HG02678 (cell line): ENCODE measurements around the gene HSPBP1.

Experiments used
- ATAC-seq: cut with Tn5 transposase; IDR thresholded peaks from one replicate; pipeline ENCODE4 v1.9.1; 2021; ENCODE audit warnings: mild to moderate bottlenecking, moderate library complexity; ENCODE audit not compliant: unreplicated experiment

HSPBP1 gene

DNA sequence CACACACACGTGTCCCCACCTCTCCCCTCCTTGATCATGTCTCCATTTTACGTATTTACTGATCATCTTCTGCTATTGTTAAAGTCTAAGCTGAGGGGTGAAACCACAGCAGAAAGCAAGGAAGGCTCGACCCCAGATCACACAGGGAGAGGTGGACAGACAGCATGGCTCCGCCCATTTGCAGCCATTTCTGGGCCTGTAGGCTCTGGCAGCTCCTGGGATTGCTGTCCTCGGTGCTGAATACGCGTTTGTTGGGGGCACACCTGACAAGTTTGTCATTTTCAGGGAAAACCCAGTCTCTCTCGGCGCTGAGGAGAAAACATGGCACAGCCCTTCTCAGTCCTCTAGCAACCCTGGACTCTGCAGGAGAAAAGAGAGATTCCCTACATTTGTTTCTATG lies 59.4 kb downstream of the HSPBP1 start:
- no peak for ATAC-seq

- ATAC-seq = no peak
These were observed 63.3 kb downstream of the HSPBP1 start for GRCh38 chr19:55216461-55217198.

DNA sequence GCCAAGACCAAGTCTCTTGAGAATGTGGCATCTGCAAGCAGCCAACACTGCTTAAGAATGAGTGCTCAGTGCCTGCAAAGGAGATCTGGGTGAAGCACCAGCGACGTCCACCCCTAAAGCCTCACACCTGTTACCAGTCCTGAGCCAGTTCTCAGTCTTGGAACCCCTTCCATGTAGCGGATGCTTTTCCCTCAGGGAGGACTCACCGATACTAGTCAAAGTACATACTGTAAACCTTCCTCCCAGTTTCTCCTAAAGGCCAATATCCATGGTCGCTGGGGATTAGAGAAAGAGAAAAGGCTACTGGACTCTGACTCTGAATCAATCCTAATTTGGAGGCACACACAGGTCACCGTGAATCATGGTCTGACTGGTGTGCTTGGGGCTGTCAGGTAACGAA lies 66.4 kb downstream of the HSPBP1 start:
- ATAC-seq = no peak

DNA sequence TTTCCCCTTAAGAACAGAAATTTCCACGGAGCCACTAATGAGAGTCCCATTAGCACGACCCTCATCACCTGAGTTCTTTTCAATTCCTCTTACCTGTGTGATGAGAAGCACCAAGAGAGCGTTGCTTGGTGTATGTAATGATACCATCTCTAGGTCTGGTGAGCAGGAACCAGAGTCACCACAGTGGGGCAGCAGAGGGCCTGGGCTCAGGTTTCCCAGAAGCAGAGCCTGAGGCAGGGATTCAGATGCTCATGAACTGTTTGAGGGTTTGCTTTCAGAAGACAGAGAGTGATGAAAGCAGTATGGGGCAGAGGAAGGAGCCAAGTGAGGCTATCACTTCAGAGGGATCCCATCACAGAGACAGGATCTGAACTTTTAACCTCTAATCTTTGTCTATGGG lies 67.5 kb downstream of the HSPBP1 start:
- no peak for ATAC-seq
